Stimulated activated CD4-positive, alpha-beta T cell treated with anti-CD3 and anti-CD28 coated beads, TNF-alpha, amount 100 ng/mL, for 24 hours (primary cell): ENCODE data around the gene GGA2.
"Not testable (repeated sequence)": the region's sequence is repeated elsewhere in the genome, so short reads cannot be mapped to it uniquely, and the experiment has no call there.

ENCODE experiments used
- DNase-seq, 3 experiments: peaks; one replicate each; pipeline ENCODE4 v3.0.0-alpha.2; 2020; ENCODE audit warnings: low read depth in 3 of 3

GGA2 gene

DNA sequence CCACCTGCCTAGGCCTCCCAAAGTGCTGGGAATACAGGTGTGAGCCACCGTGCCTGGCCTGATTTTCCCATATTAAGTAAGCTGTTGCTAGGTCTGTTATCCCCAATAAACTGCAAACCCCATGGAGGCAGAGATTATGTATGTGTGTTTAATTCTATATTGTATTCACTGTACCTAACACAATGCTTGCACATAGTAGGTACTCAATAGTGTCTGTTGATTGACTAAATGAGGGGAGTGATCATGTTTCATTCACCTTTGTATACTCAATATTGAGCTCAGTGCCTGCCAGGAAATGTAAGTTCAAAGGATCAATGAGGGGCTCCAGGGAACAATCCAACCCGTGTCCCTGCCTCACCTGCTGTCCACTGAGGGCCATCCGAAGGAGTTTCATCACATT, 14.6 kb upstream of the GGA2 start:
- DNase-seq: no peak

DNA sequence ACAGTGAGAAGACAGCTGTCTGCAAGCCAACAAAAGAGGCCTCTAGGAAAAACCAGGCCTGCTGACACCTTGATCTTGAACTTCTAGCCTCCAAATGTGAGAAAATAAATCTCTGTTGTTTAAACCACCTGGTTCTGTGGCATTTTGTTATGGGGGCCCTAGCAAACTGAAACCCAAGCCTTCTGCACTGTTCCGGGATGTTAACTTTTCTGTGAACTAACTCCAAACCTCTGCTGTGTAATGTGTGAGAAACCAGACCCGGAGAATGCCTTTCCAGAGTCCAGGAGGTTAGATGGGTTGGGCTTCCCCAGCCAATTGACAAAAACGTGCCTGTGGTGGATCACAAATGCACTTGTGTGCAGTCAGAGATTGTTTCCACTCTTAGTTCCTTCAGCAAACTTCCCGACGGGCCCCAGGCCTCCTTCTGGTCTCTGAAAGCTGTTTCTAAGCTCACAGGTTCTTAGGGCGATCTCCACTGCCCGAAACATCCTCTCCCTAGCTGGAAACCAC, 13.6 kb upstream of the GGA2 start:
- no peak for DNase-seq

DNA sequence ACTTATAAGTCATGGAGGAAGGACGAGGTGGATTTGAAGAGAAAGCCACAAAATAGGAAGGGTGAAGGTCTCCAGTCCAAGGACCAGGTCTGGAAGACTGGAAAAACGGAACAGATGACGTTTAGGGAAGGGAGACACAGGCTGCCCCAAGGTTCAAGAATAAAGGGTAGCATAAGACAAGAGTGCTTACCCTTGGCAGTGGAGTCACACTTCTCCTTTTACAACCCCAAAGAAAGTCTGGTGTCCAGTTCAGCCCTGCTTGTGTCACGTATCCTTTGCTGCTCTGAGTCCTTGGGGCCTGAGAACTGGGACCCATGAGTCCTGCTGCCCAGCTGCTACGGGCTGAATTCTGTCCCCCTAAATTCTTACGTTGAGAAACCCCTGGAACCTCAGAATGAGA, 13.0 kb upstream of the GGA2 start:
- DNase-seq: no peak

DNA sequence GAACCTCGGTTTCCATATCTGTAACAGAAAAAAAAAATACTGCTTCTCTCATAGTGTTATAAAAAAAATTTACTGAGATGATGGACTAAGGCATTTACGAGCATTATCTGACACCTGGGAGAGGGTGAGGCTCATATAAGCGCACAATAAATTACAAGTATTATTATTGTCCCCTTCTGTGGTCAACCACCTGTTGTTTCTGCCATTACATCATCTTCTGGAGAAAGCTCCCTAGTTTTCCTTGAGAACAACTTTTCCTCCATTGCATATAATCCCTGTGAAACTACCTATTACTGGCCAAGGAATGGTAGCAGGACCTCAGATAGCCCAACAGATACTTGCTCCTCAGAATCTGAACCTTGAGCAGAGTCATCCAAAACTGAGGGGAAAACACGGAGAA, 11.7 kb upstream of the GGA2 start:
- DNase-seq: no peak

DNA sequence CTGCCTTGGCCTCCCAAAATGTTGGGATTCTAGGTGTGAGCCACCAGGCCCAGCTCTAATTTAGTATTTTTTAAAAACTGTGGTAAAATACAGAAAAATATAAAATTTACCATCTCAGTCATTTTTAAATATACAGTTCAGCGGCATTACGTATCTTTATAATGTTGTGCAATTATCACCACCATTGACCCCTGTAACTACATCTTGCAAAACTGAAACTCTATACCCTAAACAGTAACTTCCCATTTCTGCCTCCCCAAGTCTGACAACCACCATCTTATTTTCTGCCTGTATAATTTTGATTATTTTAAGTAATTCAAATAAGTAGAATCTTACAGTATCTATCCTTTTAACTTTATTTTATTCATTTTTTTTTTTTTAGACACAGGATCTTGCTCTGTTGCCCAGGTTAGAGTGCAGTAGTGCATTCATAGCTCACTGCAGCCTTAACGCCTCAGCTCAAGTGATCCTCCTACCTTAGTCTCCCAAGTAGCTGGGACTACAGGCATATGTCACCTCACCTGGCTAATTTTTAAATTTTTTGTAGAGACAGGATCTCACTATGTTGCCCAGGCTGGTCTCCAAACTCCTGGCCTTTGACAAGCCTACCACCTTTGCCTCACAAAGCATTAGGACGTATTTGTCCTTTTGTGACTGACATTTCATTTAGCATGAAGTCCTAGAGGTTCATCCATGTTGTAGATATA, 10.9 kb upstream of the GGA2 start:
- no peak for DNase-seq

DNA sequence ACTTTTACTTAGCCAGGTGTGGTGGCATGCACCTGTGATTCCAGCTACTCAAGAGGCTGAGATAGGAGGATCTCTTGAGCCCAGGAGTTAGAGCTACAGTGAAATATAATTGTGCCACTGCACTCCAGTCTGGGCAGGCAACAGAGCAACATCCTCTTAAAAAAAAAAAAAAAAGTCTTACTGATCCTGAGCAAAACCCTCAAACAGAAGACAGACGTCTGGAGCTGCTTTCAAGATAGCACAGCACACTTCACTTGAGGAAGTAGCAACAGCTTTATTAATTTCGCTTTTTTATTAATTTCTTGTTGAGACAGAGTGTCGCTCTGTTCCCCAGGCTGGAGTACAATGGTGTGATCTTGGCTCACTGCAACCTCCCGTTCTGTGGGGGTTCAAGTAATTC, 10.2 kb upstream of the GGA2 start:
- no peak for DNase-seq

DNA sequence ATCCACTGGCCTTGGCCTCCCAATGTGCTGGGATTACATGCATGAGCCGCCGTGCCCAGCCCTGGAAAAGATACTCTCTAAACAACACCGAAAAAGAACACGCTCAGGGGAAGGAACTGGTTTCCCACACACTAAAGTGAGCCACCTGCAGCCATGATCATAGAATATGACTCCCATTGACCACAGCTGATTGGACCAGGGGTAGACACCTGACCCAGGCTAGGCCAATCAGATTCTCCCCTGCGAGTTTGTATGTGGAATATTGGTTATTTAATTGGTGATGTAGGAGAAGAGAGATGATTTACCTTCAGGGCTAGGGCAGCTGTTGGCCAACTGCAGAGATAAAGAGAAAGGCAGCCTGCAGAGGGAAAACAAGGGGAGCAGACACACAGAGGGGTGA, 9.0 kb upstream of the GGA2 start:
- DNase-seq: no peak

DNA sequence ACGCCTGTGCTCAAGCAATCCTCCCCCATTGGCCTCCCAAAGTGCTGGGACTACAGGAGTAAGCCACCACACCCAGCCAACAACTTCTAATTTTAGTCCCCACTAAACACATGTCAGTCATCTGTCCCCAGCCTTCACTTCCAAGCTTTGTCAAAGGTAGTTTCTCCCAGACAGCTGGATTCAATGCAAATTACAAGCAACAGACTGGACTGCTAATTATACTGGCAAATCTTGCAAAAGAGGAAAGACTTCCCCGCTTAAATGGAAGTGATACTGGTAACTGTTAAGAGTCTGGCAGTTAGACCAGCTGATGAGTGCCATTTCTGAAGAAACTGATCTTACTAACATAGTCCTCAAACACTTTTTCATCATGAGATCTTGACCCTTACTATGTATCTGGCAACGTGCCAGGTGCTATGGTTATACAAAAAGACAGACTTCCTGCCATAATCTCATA, 8.2 kb upstream of the GGA2 start:
- DNase-seq: no peak

DNA sequence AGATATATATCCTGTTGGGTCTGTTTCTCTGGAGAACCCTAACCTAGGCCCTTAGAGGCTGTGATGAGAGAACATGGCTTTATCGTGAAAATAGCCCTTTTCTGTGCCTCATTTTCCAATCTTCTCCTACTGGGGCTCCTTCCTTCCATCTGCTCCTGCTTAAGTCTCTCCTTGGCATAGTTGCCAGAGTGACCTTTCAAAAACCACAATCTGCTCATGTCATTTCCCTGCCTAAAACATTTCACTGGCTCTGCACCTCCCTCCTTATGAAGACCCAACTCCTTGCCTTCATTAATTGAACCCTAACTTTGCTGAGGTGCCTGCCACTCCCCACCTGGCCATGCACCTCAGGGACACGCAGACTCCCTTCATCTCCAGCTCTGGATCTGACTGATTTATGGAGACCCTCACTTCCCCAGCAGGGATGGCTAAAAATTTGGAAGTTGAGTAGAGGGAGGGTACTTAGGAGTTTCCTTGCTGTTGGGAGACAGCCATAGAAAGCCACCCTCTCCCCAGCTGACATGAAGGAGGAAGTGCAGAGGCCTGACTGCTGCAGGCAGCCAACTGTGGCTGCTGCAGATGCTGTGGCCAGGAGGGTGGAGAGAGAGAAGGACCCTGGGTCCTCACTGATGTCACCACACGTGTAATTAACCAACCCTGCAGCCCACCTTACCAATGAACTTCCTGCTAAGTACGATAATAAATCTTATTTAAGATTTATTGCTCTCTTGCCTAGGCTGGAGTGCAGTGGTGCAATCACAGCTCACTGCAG, 6.3 kb upstream of the GGA2 start:
- DNase-seq: no peak

DNA sequence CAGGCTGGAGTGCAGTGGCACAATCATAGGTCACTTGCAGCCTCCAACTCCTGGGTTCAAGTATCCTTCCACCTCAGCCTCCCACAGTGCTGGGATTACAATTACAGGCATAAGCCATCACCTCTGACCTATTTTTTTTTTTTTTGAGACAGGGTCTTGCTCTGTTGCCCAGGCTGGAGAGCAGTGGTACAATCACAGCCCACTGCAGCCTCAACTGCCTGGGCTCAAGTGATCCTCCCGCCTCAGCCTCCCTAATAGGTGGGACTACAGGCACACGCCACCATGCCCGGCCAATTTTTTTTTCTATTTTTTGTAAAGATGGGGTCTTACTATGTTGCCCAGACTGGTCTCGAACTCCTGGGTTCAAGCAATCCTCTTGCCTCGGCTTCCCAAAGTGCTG, 5.6 kb upstream of the GGA2 start:
- DNase-seq: no peak

DNA sequence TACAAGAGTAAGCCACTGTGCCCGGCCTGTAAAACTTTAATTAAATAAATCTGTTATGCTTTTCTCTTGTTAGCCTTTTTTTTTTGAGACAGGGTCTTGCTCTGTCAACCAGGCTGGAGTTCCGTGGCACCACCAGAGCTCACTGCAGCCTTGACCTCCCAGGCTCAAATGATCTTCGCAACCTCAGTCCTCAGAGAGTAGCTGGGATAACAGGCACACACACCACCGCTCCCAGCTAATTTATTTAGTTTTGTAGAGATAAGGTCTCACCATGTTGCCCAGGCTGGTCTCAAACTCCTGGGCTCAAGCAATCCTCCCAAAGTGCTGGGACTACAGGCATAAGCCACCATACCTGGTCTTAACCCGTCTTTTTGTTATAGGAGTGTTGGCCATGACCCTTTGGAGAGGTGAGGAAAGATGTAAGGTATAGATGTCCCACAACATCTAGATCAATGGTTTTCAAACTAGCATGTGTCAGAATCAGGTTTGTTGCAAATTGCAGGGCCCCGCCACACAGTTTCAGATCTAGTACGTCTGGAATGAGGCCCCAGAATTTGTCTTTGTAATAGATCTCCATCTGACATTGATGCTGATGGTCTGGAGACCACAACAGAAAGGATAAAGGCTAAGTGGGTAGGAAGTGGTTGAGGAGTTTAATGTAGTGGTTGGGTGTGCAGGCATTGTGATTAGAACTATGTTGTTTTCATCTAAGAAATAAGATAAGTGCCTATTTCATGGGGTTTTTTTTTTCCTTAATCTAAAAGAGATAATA, 4.3 kb upstream of the GGA2 start:
- DNase-seq: peak in 1 of 3 experiments; percentile 13

DNA sequence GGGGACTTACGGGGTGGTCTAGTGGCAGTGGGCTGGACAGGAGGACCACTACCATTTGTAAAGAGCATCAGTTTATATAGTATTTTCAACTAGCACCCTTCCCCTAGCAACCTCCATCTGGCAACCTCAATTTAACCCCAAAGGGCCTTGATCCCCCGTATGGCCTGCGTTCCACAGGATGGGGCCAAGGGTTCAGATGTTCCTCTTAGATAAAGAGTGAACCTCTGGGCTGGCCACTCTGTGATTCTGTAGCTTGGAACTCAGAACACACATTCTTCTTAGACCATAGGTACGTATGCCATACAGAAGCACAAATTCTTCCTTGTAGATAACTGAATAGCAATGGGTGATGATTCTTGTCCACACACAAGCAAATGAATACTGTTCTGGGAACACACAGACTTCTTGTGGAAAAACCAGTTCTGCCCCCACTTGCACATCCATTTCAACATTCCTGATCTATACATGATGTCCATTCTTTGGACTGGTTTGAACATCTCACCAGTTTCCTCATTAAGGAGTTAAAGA, 1.9 kb upstream of the GGA2 start:
- DNase-seq: no peak

DNA sequence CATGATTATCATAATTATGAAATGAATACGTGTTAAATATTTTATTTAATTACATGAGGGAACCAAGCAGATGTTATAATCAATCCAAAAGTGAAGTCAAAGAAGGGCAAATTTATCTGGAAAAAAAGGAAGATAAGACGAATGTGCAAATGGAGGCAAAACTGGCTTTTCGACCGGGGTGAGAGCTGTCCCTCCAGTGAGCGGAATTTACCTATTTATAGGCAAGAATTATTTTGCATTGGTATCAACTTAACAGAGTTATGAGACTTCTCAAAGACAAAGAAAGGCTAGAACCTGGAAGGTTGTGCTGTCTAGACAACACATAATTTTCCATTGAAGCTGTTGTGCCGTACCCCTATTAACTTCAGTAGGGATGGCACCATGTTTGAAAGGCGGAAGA, 1.4 kb upstream of the GGA2 start:
- no peak for DNase-seq

DNA sequence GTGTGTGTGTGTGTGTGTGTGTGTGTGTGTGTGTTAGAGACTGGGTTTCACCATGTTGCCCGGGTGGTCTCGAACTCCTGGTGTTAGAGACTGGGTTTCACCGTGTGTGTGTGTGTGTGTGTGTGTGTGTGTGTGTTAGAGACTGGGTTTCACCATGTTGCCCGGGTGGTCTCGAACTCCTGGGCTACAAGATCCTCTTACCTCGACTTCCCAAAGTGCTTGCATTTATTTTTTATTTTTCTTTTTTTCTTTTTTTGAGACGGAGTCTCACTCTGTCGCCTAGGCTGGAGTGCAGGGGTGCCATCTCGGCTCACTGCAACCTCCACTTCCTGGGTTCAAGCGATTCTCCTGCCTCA, 599 bp upstream of the GGA2 start:
- DNase-seq: not testable (repeated sequence)

DNA sequence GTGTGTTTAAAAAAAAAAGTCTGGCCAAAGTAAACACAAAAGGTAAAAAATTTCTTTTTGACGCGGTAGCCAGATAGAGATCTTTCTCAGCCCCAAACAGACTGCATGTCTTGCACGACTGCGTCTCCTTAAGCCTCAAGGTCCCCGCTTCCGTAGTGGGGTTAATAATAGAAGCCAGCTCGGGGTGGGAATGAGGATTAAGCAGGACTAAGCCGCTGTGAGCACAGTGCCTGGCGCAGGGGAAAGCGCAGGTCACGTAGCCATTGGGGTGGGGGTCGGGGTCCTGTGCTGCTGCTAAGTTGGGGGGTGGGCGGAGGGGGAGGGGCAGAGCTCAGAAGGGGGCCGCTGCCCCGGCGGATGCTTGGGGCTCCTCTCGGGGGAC, 521 bp downstream of the GGA2 start:
- peak in 1 of 3 experiments; percentile 22 for DNase-seq

DNA sequence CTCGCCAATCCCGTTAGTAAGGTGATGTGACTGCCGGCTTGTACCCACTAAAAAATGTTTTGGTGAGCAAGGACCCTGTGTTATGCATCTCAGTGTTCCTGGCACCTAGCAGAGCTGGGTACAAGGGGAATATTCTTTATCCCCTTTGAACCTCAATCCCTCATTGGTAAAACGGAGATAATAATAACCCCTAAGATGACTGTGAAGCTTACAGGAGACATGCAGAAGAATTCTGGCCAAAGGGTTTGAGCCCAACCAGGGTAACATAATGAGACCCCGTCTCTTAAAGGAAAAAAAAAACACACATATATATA, 896 bp downstream of the GGA2 start:
- DNase-seq: no peak

DNA sequence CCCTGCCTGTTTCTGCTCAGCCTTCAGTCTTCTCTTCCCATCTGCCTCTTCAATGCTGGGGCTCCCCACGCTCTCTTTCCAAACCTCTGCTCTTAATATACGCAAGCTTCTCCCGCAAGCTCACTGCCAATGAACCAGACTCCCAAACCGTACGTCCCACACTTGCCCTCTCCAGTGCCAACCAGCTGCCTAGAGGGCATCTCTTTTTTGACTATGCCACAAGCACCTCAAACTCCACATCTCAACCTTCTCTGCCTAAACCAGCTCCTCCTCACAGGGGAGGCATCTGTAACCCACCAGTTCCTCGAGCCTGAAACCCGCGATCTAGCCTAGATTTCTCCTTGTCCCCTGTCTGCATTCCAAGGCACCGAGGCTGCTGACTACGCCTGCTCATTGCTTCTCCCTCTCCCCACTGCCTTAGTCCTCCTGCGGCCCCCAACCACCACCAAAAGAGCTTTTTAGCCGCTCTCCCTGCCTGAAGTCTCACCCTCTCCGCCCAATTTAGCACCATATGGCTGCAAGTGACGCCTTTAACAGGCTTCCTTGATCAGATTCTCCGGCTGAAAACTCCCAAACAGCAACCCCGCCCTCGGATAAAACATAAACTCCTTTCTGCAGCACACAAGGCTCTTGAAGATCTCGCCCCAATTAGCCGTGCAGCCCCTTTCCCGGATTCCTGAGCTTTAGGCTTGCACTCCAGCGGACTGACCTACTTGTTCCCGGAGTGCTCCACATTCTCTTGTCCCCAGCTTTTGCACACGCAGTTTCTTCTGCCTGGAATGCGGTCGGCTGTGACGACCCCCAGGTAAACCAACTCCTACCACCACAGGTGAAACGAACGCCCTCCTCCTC, 1.5 kb downstream of the GGA2 start:
- DNase-seq: no peak

DNA sequence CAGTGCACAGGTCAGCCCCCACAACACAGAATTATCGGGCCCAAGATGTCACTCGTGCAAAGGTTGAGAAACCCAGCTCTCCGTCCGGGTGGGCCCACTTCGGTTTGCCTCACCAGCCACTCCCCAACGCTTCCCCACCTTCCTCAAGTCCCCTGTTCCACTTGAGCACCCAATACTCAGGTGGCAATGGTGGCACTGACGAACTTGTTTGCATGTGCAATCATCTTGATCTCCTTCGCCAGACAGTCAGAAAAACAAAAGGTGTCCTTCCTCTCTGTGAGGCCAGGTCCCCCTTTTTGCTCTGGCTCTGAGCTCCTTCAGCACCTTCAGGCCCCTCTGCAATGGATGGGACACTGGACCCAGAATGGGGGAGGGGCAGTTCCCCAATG, 3.7 kb downstream of the GGA2 start:
- no peak for DNase-seq

DNA sequence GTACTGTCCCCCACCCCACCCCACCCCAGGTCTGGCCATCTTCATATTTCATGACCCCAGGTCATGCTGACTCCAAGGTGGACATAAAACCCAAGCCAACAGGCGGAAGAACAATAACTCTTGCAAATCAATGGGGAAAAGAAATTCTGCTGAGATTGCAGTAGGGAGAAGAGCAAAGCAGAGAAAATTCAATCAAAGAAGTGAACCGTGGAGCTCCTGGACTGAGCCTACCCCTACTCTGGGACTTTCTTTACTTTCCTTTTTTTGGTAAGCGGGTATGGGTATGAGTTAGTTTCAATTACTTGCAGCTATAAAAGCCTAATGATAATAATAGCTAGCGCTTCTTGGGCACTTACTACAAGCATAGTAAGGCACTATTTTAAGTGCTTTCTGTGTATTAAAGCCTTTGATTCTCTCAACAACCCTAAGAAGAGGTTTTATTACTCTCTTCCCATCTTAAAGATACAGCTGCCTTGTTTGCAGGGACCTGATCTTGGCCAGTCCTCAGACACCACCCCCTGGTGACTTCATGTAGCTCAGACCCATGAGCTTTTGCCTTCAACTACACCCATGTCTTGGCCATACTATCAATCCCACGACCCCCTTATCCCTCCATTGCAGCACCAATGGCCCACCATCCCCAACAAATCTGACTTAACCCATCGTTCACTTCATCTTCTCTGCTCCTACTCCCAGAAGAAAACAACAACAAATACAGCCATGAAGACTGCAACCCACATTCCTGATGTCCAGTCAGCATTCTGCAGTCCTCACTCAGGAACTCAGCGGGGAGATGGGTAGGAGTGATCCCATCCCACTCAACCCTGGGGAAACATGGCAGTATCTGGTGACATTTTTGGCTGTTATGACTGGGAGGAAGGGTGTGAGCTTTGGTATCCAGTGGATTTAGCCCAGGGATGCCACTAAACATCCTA, 4.4 kb downstream of the GGA2 start:
- DNase-seq: no peak

DNA sequence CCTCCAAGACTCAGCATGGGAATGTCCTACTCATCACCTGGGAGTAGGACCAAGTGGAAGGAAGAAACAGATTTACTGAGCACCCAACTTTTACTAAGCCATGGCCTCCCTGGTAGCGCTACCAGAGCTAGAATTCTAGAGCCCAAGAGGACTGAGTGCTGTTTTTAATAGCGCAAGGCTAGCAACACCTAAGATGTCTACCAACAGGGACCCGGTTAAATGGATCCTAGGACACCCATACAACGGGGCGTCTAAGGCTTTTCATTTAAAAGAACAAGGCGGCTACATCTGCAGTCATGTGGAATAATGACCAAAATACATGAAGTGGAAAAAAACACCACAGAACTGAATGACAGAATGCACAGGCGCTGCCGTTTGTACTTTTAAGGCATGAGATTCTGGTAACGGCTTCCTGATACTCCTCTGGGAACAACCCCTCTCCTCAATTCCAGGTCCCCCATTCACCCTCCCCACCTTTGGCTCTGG, 5.1 kb downstream of the GGA2 start:
- DNase-seq: no peak
